C4-2B (cell line): ENCODE data around the gene PSMG2.

ENCODE experiments used
- CTCF ChIP-seq: fragments of 450-650 bp; conservative IDR thresholded peaks from 2 replicates; pipeline ENCODE4 v1.5.1; 2017; ENCODE audit warnings: mild to moderate bottlenecking
- ZFX ChIP-seq: fragments of 450-650 bp; IDR thresholded peaks from 2 replicates; pipeline ENCODE4 v1.6.1; 2017

GRCh38 chr18:12658426-12659138, 44.3 kb upstream of the PSMG2 start:
- no peak for TF ChIP-seq CTCF
- TF ChIP-seq ZFX = no peak
